NT2/D1 (cell line): Measurements from ENCODE around the gene VPS39.

Experiments used
- SUZ12 ChIP-seq: IDR thresholded peaks from 2 replicates; pipeline ENCODE4 v1.6.1; 2011; ENCODE audit not compliant: insufficient read length, insufficient read depth; ENCODE audit errors: extremely low read depth
- ZNF274 ChIP-seq: IDR thresholded peaks from 2 replicates; pipeline ENCODE4 v1.6.1; 2011; ENCODE audit warnings: mild to moderate bottlenecking, low read depth, low read length

DNA sequence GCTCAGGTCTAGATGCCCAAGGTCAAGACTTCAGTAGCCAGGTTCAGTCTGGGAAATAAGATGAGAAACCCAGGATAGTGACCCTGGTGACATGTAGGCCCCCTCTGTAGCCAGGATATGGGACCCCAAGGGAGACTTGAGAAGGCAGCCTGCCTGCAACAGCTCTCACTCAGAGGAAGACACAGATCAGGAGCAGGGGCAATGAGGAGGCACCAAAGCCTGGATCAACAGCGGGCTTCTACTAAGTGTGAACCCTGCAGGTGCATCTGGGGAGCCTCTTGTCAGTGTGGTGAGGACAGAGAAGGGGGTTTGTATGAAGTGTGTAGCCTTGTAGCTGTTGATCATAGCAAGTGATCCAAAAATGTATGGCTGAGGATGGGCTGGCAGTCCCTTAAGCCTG lies 77.1 kb downstream of the VPS39 start:
- TF ChIP-seq SUZ12 (no peak), ZNF274 (no peak)
